ENCODE data around the gene PLAAT3.
"Not testable (repeated sequence)": the region's sequence is repeated elsewhere in the genome, so short reads cannot be mapped to it uniquely, and the experiment has no call there.

PLAAT3 gene

DNA sequence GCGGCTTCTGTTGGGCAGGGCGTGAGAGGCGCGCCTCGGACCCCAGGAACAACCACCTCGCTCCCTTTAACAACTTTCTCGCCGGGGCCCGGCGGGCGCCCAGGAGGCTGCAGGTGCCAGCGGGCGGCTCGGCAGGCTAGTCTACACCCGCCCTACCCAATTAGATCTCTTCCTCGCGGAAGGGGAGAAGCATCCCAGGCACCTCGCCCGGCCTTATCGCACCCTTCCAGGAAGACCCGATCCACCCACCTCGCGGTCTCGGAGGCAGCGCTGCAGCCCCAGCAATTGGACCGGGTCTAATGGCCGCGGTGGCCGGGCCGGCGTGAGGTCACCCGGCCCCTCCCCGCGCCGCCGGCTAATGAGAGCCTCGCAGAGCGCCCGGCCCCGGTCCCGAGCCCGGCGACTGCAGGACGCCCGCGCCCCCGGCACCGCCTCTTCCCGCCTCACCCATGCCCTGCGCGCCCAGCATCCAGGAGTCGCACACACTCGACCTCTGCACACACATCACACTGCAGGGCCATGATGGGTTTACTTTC, at the start of gene PLAAT3:
PLAAT3 (minus strand) TSS at position 298 of the 536 bp plus-strand sequence. CDS start 419 bp downstream, outside the sequence.
- Histone ChIP-seq H3K4me3 (ENCODE audit: low read depth in 1 of 2, low read length in 2 of 2) (peak within 1 kb of the TSS; percentile 88 to 96), H3K36me3 (ENCODE audit: insufficient read depth, low read length) (no peaks in the 10 kb centered on the region), H3K4me1 (ENCODE audit: insufficient read depth, low read length) (peaks cover 31% of the 10 kb centered on the region), H3K9ac (ENCODE audit: low read length) (peak within 1 kb of the TSS; percentile 80), H3K9me3 (ENCODE audit: low read length) (no peaks in the 10 kb centered on the region), H3K27me3 (ENCODE audit: control insufficient read depth in 1 of 2, insufficient read depth in 2 of 2, low read length in 2 of 2) (no peaks in the 10 kb centered on the region), H3K27ac (ENCODE audit: low read depth, low read length) (peak within 1 kb of the TSS; percentile 79)

DNA sequence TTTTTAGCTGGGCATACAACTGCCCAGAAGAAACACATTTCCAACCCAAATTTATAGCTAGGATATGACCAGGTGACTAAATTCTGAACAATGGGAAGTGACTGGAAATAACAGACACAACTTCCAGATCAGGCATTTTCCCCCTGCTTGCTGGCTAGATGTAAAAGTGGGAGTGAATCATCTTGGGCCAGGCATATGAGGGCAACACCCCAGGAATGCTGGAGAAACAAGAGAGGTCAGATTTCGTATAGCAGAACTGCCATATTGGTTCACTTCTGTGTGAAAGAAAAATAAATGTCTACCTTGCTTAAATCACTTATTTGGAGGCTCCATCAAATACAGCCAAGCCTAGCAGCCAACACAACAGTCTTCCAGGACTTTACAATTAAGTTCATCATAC, 49.6 kb upstream of the PLAAT3 start:
- peaks cover 47% of the 10 kb centered on the region for H3K4me1 ChIP-seq (ENCODE audit: insufficient read depth, low read length)
- H3K9ac ChIP-seq (ENCODE audit: low read length): no peak overlapping the region
- no peaks in the 10 kb centered on the region for H3K36me3 ChIP-seq (ENCODE audit: insufficient read depth, low read length)
- H3K27me3 ChIP-seq (ENCODE audit: control insufficient read depth in 1 of 2, insufficient read depth in 2 of 2, low read length in 2 of 2): no peaks in the 10 kb centered on the region
- no peaks in the 10 kb centered on the region for H3K9me3 ChIP-seq (ENCODE audit: low read length)
- no peak overlapping the region for H3K4me3 ChIP-seq (ENCODE audit: low read depth in 1 of 2, low read length in 2 of 2)
- no peak overlapping the region for H3K27ac ChIP-seq (ENCODE audit: low read depth, low read length)

DNA sequence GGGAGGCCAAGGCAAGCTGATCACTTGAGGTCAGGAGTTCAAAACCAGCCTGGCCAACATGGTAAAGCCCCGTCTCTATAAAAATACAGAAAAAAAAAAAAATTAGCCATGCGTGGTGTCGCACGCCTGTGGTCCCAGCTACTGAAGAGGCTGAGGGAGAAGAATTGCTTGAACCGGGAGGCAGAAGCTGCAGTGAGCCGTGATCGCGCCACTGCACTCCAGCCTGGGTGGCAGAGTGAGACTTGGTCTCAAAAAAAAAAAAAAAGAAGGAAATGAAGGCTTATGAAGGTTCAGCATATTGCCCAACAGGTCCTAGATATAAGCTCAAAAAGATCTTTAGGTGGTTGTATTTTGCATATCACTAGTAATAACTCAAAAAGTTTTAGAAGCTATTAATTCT, 46.7 kb upstream of the PLAAT3 start:
- Histone ChIP-seq H3K36me3 (ENCODE audit: insufficient read depth, low read length) (no peaks in the 10 kb centered on the region), H3K27me3 (ENCODE audit: control insufficient read depth in 1 of 2, insufficient read depth in 2 of 2, low read length in 2 of 2) (no peaks in the 10 kb centered on the region), H3K27ac (ENCODE audit: low read depth, low read length) (no peak overlapping the region), H3K4me1 (ENCODE audit: insufficient read depth, low read length) (peaks cover 22% of the 10 kb centered on the region), H3K9me3 (ENCODE audit: low read length) (no peaks in the 10 kb centered on the region), H3K4me3 (ENCODE audit: low read depth in 1 of 2, low read length in 2 of 2) (no peak overlapping the region), H3K9ac (ENCODE audit: low read length) (no peak overlapping the region)

DNA sequence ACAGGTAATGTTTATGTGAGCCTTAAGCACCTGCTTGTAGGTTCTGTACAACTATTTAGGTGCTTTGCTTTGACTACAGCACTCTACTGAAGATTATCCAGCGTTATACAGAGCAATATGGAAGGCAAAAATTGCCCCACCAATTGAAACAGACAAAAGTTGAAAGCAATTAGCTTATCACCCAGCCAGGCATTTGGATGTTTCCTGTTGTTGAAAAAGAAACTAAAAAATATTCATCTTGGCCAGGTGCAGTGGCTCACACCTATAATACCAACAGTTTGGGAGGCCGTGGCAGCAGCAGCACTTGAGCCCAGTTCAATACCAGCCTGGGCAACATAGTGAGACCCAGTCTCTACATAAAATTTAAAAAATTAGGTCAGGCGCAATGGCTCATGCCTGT, 38.4 kb upstream of the PLAAT3 start:
- H3K9me3 ChIP-seq (ENCODE audit: low read length): no peaks in the 10 kb centered on the region
- no peak overlapping the region for H3K9ac ChIP-seq (ENCODE audit: low read length)
- no peaks in the 10 kb centered on the region for H3K27me3 ChIP-seq (ENCODE audit: control insufficient read depth in 1 of 2, insufficient read depth in 2 of 2, low read length in 2 of 2)
- no peak overlapping the region for H3K27ac ChIP-seq (ENCODE audit: low read depth, low read length)
- H3K36me3 ChIP-seq (ENCODE audit: insufficient read depth, low read length): peaks cover 27% of the 10 kb centered on the region
- H3K4me3 ChIP-seq (ENCODE audit: low read depth in 1 of 2, low read length in 2 of 2): no peak overlapping the region
- no peaks in the 10 kb centered on the region for H3K4me1 ChIP-seq (ENCODE audit: insufficient read depth, low read length)

- H3K4me1 ChIP-seq (ENCODE audit: insufficient read depth, low read length): no peaks in the 10 kb centered on the region
- H3K27me3 ChIP-seq (ENCODE audit: control insufficient read depth in 1 of 2, insufficient read depth in 2 of 2, low read length in 2 of 2): no peaks in the 10 kb centered on the region
- peaks cover 35% of the 10 kb centered on the region for H3K36me3 ChIP-seq (ENCODE audit: insufficient read depth, low read length)
- H3K9me3 ChIP-seq (ENCODE audit: low read length): no peaks in the 10 kb centered on the region
- H3K4me3 ChIP-seq (ENCODE audit: low read depth in 1 of 2, low read length in 2 of 2): no peak overlapping the region
- H3K27ac ChIP-seq (ENCODE audit: low read depth, low read length): no peak overlapping the region
- no peak overlapping the region for H3K9ac ChIP-seq (ENCODE audit: low read length)
These were observed 29.0 kb upstream of the PLAAT3 start for GRCh38 chr11:63643205-63643604.

GRCh38 chr11:63641727-63642126, 27.5 kb upstream of the PLAAT3 start:
- Histone ChIP-seq H3K27ac (ENCODE audit: low read depth, low read length) (no peak overlapping the region), H3K4me1 (ENCODE audit: insufficient read depth, low read length) (no peaks in the 10 kb centered on the region), H3K9ac (ENCODE audit: low read length) (no peak overlapping the region), H3K36me3 (ENCODE audit: insufficient read depth, low read length) (peaks cover 28% of the 10 kb centered on the region), H3K4me3 (ENCODE audit: low read depth in 1 of 2, low read length in 2 of 2) (no peak overlapping the region), H3K9me3 (ENCODE audit: low read length) (no peaks in the 10 kb centered on the region), H3K27me3 (ENCODE audit: control insufficient read depth in 1 of 2, insufficient read depth in 2 of 2, low read length in 2 of 2) (no peaks in the 10 kb centered on the region)

DNA sequence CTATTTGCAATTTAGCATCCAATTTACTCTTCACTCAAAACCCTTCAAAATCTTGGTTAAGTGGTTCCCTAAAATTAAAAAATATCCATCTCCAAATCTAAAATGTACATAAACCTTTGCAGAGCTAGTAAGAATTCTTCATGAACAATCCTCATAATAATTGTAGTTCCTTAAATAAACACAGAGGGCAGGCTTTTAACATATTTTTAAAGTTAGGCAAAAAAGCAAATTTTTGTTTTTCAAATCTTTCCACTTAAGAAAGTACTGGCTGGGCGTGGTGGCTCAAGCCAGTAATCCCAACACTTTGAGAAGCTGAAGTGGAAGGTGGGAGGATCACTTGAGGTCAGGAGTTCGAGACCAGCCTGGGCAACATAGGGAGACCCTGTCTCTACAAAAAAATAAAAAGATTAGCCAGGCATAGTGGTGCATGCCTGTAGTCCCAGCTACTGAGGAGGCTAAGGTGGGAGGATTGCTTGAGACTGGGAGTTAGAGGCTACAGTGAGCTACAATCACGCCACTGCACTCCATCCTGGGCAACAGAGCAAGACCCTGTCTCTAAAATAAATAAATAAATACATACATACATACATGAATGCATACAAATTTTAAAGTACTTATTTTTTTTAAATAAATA, 25.1 kb upstream of the PLAAT3 start:
- H3K27ac ChIP-seq (ENCODE audit: low read depth, low read length): no peak overlapping the region
- no peaks in the 10 kb centered on the region for H3K27me3 ChIP-seq (ENCODE audit: control insufficient read depth in 1 of 2, insufficient read depth in 2 of 2, low read length in 2 of 2)
- peaks cover 32% of the 10 kb centered on the region for H3K36me3 ChIP-seq (ENCODE audit: insufficient read depth, low read length)
- H3K9ac ChIP-seq (ENCODE audit: low read length): no peak overlapping the region
- no peaks in the 10 kb centered on the region for H3K9me3 ChIP-seq (ENCODE audit: low read length)
- H3K4me1 ChIP-seq (ENCODE audit: insufficient read depth, low read length): no peaks in the 10 kb centered on the region
- no peak overlapping the region for H3K4me3 ChIP-seq (ENCODE audit: low read depth in 1 of 2, low read length in 2 of 2)

- H3K27me3 ChIP-seq (ENCODE audit: control insufficient read depth in 1 of 2, insufficient read depth in 2 of 2, low read length in 2 of 2); H3K4me3 ChIP-seq (ENCODE audit: low read depth in 1 of 2, low read length in 2 of 2); H3K27ac ChIP-seq (ENCODE audit: low read depth, low read length); H3K9me3 ChIP-seq (ENCODE audit: low read length); H3K9ac ChIP-seq (ENCODE audit: low read length); H3K4me1 ChIP-seq (ENCODE audit: insufficient read depth, low read length): not testable (repeated sequence)
- H3K36me3 ChIP-seq (ENCODE audit: insufficient read depth, low read length): peaks cover 31% of the 10 kb centered on the region
These were observed 24.2 kb upstream of the PLAAT3 start for GRCh38 chr11:63638436-63638835.

- Histone ChIP-seq H3K27ac (ENCODE audit: low read depth, low read length) (no peak overlapping the region), H3K9me3 (ENCODE audit: low read length) (no peaks in the 10 kb centered on the region), H3K4me1 (ENCODE audit: insufficient read depth, low read length) (no peaks in the 10 kb centered on the region), H3K36me3 (ENCODE audit: insufficient read depth, low read length) (peaks cover 30% of the 10 kb centered on the region), H3K27me3 (ENCODE audit: control insufficient read depth in 1 of 2, insufficient read depth in 2 of 2, low read length in 2 of 2) (no peaks in the 10 kb centered on the region), H3K4me3 (ENCODE audit: low read depth in 1 of 2, low read length in 2 of 2) (no peak overlapping the region), H3K9ac (ENCODE audit: low read length) (no peak overlapping the region)
These were observed 21.7 kb upstream of the PLAAT3 start for GRCh38 chr11:63635762-63636465.

GRCh38 chr11:63629426-63629825, 15.2 kb upstream of the PLAAT3 start:
- peaks cover 42% of the 10 kb centered on the region for H3K36me3 ChIP-seq (ENCODE audit: insufficient read depth, low read length)
- H3K9ac ChIP-seq (ENCODE audit: low read length): no peak overlapping the region
- H3K27me3 ChIP-seq (ENCODE audit: control insufficient read depth in 1 of 2, insufficient read depth in 2 of 2, low read length in 2 of 2): no peaks in the 10 kb centered on the region
- no peak overlapping the region for H3K27ac ChIP-seq (ENCODE audit: low read depth, low read length)
- H3K9me3 ChIP-seq (ENCODE audit: low read length): no peaks in the 10 kb centered on the region
- no peak overlapping the region for H3K4me3 ChIP-seq (ENCODE audit: low read depth in 1 of 2, low read length in 2 of 2)
- no peaks in the 10 kb centered on the region for H3K4me1 ChIP-seq (ENCODE audit: insufficient read depth, low read length)

- H3K9ac ChIP-seq (ENCODE audit: low read length): no peak overlapping the region
- H3K36me3 ChIP-seq (ENCODE audit: insufficient read depth, low read length): peaks cover 10% of the 10 kb centered on the region
- no peak overlapping the region for H3K4me3 ChIP-seq (ENCODE audit: low read depth in 1 of 2, low read length in 2 of 2)
- H3K27ac ChIP-seq (ENCODE audit: low read depth, low read length): no peak overlapping the region
- no peaks in the 10 kb centered on the region for H3K27me3 ChIP-seq (ENCODE audit: control insufficient read depth in 1 of 2, insufficient read depth in 2 of 2, low read length in 2 of 2)
- no peaks in the 10 kb centered on the region for H3K4me1 ChIP-seq (ENCODE audit: insufficient read depth, low read length)
- no peaks in the 10 kb centered on the region for H3K9me3 ChIP-seq (ENCODE audit: low read length)
These were observed 9.4 kb upstream of the PLAAT3 start for GRCh38 chr11:63623513-63624140.

All from muscle layer of colon (tissue), 2 donors.